Stimulated activated CD4-positive, alpha-beta T cell treated with anti-CD3 and anti-CD28 coated beads, Interleukin-2, amount 100 ng/mL, for 4 hours (primary cell): ENCODE measurements around the gene TMEM14C.

Source experiments
- DNase-seq: peaks from one replicate; pipeline ENCODE4 v3.0.0-alpha.2; 2020; ENCODE audit warnings: low read depth

The TMEM14C gene

DNA sequence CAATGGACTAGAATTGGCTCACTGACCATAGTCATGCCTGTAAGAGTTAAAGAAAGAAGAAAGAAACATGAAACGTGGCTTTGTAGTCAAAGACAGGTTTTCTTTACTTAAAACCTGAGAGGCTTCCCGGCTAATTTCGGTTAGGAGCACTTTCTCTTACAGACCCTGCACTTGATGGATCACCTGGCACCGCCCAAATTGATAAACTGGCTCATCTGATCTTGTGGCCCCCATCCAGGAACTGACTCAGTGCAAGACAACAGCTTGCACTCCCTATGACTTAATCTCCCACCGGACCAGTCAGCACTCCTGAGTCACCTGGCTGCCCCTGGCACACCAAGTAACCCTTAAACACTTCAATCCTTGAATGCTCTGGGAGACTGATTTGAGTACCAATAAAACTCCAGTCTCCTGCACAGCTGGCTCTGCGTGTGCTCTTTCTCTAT, 37.0 kb downstream of the TMEM14C start:
- no peak for DNase-seq

DNA sequence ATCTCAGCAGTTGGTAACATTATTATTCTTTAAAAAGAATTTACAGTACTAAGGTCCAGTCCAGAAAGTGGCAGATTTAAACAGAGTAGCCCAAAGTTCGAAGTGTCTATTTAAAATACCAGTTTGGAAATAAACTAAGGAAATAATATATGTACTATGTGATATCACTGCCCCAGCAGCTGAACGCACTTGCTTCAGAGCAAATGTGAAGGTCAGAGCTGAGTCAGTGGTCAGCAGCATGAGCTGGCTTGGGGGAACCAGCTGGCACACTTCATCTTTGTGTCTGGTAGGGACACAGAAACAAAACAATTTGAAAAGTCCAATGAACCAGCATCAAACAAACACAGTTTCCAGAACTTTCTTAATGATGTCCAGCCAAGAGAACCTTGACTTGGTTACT, 40.1 kb downstream of the TMEM14C start:
- no peak for DNase-seq

DNA sequence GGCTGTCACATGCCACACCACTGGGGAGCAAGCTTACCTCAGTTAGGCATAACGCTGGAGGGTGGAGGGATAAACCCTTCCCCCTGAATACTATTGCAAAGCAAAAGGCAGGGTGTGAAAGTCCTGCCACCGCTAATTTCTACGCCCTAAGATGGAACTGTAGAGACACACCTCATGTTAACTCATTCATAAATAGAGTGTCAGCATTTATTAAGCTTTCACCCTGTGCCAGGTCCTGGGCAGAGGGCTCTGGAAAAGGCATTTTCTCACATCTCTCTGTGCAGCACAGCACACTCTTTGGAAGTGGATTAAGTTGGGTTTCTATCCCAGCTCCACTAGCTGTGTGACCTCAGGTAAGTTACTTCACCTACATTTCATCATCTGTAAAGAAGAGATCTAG, 46.5 kb downstream of the TMEM14C start:
- DNase-seq, result no peak

DNA sequence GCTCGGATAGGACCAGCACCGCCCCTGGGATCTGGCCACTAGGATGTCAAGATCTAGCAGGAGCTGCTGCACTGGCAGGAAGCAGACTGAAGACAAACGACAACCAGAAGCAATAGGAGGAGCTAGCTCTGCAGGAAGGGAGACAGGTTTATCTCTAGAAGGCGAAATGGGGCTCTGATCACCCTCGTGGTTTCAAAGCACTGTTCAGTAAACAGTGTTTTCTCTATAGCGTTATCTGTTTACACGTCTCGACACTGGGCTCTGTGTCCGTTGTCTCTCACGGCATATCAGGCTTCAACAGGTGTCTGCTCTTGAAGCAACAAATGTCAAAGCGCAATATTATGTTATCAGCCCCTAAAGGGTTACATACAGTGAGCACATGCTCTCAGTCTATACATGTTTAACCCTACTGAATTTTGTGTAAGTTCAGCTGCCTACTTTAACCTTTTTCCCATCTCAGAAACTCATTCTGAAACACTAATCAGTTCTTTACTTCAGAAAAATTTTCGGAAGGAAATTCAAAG, 48.6 kb downstream of the TMEM14C start:
- no peak for DNase-seq

DNA sequence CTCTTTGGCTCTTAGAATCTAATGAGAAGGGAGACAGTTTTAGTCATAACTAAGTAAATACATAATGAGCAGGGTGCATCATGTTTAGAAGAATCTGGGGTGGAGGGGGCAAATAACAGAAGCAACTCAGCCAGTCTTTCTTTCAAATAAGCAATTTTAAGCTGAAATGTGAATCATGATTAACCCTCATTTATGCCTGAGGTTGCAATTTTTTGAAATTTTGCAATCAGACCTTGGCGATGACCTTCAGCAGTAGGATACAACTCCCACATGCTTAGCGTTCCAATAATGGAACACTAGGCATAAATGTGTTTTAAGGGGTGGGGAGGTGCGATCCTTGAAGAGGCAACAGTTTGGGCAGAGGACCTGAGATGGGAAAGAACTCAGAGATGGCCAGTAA, 55.4 kb downstream of the TMEM14C start:
- no peak for DNase-seq

DNA sequence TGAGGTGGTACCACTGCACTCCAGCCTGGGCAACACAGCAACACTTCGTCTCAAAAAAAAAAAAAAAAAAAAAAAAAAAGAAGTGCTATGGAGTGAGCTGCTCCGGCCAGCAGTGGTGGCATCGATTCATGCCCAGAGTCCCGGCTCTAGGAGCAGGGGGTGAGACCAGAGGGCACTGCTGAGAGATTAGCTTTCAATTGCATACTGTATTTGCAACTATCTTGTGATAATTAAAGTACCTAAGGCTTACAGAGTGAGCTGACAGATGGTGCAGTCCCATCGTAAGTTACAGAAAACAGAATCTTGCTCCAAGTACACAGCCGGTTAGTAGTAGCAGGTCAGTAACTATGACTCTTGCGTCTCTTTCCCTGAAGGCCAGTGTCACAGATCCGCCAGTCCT, 56.2 kb downstream of the TMEM14C start:
- DNase-seq, result no peak
